LNCaP clone FGC (cell line): ENCODE data around the gene DOC2A.

Experiments used
- DNase-seq: peaks from one replicate; pipeline ENCODE4 v3.0.0-alpha.2; 2011; ENCODE audit warnings: low read depth
- H3K4me3 ChIP-seq: 2 replicates; pipeline ENCODE4 v1.5.1; 2011; ENCODE audit warnings: mild to moderate bottlenecking, low read depth, low read length, control low read depth
- TF ChIP-seq, protein P1 (sequence below): IDR thresholded peaks from 2 replicates; pipeline ENCODE4 v1.5.1; 2012; ENCODE audit warnings: mild to moderate bottlenecking; ENCODE audit not compliant: control insufficient read depth, insufficient read depth; ENCODE audit errors: extremely low read depth

Gene DOC2A

DNA sequence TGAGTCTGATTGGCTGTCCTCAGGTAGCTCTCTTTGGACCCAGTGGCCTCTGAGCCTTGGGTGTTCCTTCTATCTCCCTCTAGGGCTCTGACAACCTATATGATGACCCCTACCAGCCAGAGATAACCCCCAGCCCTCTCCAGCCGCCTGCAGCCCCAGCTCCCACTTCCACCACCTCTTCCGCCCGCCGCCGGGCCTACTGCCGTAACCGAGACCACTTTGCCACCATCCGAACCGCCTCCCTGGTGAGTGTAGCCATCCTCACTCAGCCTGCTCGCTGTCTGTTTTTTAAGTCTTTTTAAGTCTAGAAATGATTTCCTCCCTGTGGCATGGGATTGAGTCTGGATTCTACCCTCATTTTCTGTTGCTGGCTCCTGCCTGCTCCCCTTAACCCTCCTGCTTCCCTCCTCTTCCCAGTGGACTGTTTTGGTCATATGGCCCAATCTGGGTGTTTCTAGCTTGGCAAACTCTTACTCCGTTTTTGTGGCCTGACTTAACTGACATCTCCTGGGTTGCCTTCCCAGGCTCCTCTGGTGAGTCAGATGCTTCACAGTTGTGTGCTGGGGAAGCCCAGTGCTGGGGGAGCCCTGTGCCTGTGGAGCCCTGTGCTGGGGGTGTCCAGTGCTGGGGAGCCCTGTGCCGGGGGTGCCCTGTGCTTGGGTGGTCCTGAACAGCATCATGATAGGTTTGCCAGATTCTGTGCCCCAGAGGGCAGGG, 27.2 kb downstream of the DOC2A start:
- no peak for DNase-seq
- TF ChIP-seq, protein P1, sequence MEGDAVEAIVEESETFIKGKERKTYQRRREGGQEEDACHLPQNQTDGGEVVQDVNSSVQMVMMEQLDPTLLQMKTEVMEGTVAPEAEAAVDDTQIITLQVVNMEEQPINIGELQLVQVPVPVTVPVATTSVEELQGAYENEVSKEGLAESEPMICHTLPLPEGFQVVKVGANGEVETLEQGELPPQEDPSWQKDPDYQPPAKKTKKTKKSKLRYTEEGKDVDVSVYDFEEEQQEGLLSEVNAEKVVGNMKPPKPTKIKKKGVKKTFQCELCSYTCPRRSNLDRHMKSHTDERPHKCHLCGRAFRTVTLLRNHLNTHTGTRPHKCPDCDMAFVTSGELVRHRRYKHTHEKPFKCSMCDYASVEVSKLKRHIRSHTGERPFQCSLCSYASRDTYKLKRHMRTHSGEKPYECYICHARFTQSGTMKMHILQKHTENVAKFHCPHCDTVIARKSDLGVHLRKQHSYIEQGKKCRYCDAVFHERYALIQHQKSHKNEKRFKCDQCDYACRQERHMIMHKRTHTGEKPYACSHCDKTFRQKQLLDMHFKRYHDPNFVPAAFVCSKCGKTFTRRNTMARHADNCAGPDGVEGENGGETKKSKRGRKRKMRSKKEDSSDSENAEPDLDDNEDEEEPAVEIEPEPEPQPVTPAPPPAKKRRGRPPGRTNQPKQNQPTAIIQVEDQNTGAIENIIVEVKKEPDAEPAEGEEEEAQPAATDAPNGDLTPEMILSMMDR = no peak
- no peak overlapping the region for H3K4me3 ChIP-seq

DNA sequence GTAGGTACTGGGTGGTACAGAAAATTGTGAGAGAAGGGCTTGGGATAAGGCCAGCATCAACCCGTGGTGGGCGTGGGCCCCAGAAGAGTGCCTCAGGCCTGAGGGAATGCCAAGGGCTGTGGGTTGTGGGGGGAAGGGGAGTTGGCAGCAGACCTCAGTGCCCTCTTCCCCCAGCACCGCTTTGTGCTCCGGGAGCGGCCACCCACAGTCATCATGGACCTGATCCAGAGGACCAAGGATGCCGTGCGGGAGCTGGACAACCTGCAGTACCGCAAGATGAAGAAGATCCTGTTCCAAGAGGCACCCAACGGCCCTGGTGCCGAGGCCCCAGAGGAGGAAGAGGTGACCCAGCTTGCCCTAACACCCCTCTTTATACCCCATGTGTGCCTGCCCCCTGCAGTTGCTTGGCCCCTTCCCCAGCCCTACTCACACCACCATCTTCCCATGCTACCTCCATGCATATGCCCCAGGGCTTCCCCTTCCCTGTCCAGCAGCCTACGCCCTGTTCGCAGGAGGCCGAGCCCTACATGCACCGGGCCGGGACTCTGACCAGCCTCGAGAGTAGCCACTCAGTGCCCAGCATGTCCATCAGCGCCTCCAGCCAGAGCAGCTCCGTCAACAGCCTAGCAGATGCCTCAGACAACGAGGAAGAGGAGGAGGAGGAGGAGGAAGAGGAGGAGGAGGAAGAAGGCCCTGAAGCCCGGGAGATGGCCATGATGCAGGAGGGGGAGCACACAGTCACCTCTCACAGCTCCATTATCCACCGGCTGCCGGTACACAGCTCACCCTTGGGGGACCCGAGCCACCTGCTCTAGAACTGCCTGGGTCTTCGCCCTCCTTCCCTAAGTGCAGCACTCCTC, 28.0 kb downstream of the DOC2A start:
- TF ChIP-seq, protein P1 = no peak
- DNase-seq = no peak

DNA sequence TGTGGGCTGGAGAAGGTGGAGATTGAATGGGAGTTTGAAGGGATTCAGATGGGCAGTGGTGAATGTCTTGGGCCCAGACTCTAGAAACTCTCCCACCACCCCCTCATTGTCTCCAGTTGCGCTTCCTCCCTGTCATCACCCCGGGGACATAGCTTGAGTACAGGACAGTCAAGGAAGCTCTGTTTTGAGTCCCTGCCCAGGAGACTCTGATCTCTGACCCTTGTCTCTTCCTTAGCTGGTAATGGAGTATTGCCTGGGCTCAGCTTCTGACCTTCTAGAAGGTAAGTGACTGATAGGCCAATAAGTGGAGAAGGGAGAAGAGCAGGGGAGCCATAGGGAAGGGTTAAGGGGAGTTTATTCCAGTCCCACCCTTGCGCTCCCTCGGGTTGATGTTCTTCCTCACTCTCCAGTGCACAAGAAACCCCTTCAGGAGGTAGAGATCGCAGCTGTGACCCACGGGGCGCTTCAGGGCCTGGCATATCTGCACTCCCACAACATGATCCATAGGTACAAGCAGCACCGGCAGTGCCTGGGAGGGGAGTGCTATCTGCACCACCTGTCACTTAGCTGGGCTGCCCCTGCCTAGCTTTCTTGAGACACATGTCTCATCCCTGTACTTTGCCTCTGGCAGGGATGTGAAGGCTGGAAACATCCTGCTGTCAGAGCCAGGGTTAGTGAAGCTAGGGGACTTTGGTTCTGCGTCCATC, 32.1 kb downstream of the DOC2A start:
- TF ChIP-seq, protein P1 = no peak
- DNase-seq = no peak
- no peak overlapping the region for H3K4me3 ChIP-seq

More for the DNA sequence above, 28.0 kb downstream of the DOC2A start:
- H3K4me3 ChIP-seq = no peak overlapping the region

DNA sequence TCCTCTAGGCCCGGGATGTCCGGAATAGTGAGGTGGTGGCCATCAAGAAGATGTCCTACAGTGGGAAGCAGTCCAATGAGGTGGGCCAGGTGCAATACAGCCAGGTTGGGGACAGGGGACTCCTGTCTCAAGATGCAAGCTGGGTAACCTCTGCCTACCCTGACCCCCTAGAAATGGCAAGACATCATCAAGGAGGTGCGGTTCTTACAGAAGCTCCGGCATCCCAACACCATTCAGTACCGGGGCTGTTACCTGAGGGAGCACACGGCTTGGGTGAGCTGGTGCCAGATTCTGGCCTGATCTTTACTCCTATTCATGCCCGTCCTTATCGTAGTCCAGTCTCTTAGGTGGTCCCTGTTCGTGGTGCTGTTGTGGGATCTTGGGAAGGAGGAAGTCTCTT, 32.7 kb downstream of the DOC2A start:
- DNase-seq = no peak
- H3K4me3 ChIP-seq = no peak overlapping the region
- TF ChIP-seq, protein P1 = no peak

DNA sequence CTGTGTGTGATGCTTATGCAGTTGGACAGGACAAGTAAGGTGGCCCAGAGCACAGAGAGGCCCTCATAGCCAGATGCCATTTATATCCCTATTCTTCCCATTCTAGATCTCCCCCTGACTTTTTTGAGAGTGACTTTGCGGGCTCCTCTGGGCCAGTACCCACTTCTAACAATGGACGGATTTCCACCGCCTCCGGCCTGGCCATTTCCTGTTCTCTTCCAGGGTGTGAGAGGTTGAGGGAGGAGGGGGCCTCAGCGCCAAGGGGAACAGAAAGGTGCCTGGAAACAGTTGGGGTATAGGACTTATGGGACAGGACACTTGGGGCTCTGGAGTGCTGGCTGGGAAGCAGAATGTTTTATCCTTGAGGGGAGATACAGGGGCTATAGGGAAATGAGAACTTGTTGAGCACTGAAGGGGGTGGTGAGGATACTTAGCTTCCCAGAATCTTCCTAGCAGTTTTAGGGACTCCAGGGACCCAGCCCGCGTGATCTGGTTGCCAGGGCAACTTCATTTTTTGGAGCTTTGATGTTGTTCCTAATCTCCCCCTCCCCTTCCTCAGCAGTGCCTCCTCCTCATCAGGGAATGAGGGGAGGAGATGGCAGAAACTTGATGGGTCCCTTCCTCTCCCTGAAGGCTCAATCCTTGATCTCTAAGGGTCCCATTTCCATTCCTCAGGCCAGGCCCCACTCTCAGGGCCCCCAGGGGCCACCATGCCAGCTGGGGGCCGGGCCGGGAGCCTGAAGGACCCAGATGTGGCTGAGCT, 33.6 kb downstream of the DOC2A start:
- no peak overlapping the region for H3K4me3 ChIP-seq
- DNase-seq = no peak
- TF ChIP-seq, protein P1 = no peak

DNA sequence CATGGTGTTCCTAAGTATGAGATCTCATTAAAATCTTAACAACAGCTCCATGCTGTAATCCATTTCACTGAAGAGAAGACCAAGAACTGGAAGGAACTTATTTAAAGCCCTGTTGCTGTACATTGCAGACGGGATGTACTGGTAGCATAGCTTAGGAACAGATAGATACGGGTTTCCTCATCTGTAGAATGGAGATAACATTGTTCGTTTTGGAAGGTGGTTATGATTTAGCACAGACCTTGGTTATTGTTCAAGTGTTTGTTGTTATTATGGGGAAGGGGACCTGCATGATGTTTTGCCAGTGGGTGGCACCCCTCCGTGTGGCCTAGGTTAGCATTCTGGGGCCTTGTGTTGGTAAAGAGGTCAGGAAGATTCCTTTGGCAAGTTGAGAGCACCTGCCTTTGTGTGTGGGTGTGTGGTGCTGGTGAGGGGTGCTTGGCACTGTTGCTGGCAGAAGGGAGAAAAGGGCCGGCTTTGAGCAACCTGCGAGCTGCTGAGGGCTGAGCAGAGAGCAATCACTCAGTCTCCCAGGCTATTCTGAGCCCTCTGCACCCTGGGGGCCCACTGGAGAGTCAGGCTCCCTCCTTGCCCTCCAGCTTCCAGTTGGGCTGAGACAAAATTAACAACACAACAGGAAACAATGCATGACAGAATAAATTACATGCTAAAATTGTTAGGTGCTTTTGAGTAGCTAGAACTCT, 34.9 kb downstream of the DOC2A start:
- TF ChIP-seq, protein P1 = no peak
- peak overlapping the region; percentile 97 for H3K4me3 ChIP-seq
- DNase-seq = no peak
